ENCODE measurements around the gene MDM2.

- TF ChIP-seq ZFP3 (CRISPR knock-in tag; IDR thresholded peaks at IDR 0.05) (no peak), PATZ1 (CRISPR knock-in tag; IDR thresholded peaks at IDR 0.05; ENCODE audit: borderline replicate concordance) (no peak), TOX (CRISPR knock-in tag; IDR thresholded peaks at IDR 0.05; ENCODE audit: borderline replicate concordance) (no peak), ZFP30 (CRISPR knock-in tag; IDR thresholded peaks at IDR 0.05) (no peak)
Measured at GRCh38 chr12:68833508-68833907, 25.5 kb downstream of the MDM2 start.
